T-helper 1 cell treated with Interleukin-12 subunit alpha and Interleukin-12 subunit beta and Interleukin-4 antibody, amounts not matched to agents 30 ng/mL and 1 ng/mL, for 36 hours (primary cell): Measurements from ENCODE around the gene SKAP1. TPM values are rescaled to one million over a fixed set of nuclear protein-coding genes. Genes with fewer than 3 reads are reported as not detected.

Source experiments
- intact Hi-C: fragments of 100-400 bp; cut with micrococcal nuclease; formaldehyde crosslinking; loops from one replicate; pipeline ENCODE4 v1.15.1; 2024
- total RNA-seq: library from RNA; stranded (reverse); gene quantifications from 2 replicates; pipeline ENCODE4 v1.2.3, GENCODE V29; 2022

The SKAP1 gene
- total RNA-seq, 1 donor from 2014 or later: 84.4 TPM

GRCh38 chr17:48420823-48421222 is 9.2 kb downstream of the SKAP1 start:
- intact Hi-C loops: no loop called here

GRCh38 chr17:48416971-48417370 is 13.0 kb downstream of the SKAP1 start:
- intact Hi-C loops: loop anchor here (1.0 to 10.0 kb wide), 2 partner anchors 40 to 62 kb away; no protein-coding TSS in a partner anchor

- intact Hi-C loops: loop anchor here (1.0 to 10.0 kb wide), 3 partner anchors 13 to 59 kb away; no protein-coding TSS in a partner anchor
Observed at GRCh38 chr17:48413613-48414405, 16.2 kb downstream of the SKAP1 start.

GRCh38 chr17:48412841-48413240 is 17.2 kb downstream of the SKAP1 start:
- intact Hi-C loops: loop anchor here (1.0 to 10.0 kb wide), 3 partner anchors 14 to 58 kb away; no protein-coding TSS in a partner anchor

- intact Hi-C loops: loop anchor here (10.0 kb wide), 1 partner anchor 56 kb away; no protein-coding TSS in a partner anchor
Observed at GRCh38 chr17:48410821-48411220, 19.2 kb downstream of the SKAP1 start.

- intact Hi-C loops: loop anchor here (10.0 kb wide), 1 partner anchor 55 kb away; no protein-coding TSS in a partner anchor
Observed at GRCh38 chr17:48409607-48410006, 20.4 kb downstream of the SKAP1 start.

GRCh38 chr17:48406936-48407567 is 23.0 kb downstream of the SKAP1 start:
- intact Hi-C loops: no loop called here

- intact Hi-C loops: no loop called here
Observed at GRCh38 chr17:48394821-48395220, 35.2 kb downstream of the SKAP1 start.

GRCh38 chr17:48393283-48393682 is 36.7 kb downstream of the SKAP1 start:
- intact Hi-C loops: no loop called here

GRCh38 chr17:48392857-48393256 is 37.2 kb downstream of the SKAP1 start:
- intact Hi-C loops: no loop called here

GRCh38 chr17:48391444-48391843 is 38.6 kb downstream of the SKAP1 start:
- intact Hi-C loops: no loop called here

- intact Hi-C loops: no loop called here
Observed at GRCh38 chr17:48389903-48390302, 40.1 kb downstream of the SKAP1 start.

GRCh38 chr17:48388955-48389743 is 40.9 kb downstream of the SKAP1 start:
- intact Hi-C loops: no loop called here

GRCh38 chr17:48386826-48387225 is 43.2 kb downstream of the SKAP1 start:
- intact Hi-C loops: no loop called here

GRCh38 chr17:48385319-48385718 is 44.7 kb downstream of the SKAP1 start:
- intact Hi-C loops: no loop called here

- intact Hi-C loops: no loop called here
Observed at GRCh38 chr17:48384164-48384563, 45.9 kb downstream of the SKAP1 start.

- intact Hi-C loops: no loop called here
Observed at GRCh38 chr17:48382989-48383388, 47.0 kb downstream of the SKAP1 start.

GRCh38 chr17:48378708-48379392 is 51.2 kb downstream of the SKAP1 start:
- intact Hi-C loops: no loop called here

GRCh38 chr17:48378238-48378637 is 51.8 kb downstream of the SKAP1 start:
- intact Hi-C loops: no loop called here

GRCh38 chr17:48376682-48377325 is 53.2 kb downstream of the SKAP1 start:
- intact Hi-C loops: no loop called here

GRCh38 chr17:48375356-48375755 is 54.7 kb downstream of the SKAP1 start:
- intact Hi-C loops: no loop called here
